NCI-H1048 (cell line): Measurements from ENCODE around the gene CHIC2.
"Not testable (repeated sequence)": the region's sequence is repeated elsewhere in the genome, so short reads cannot be mapped to it uniquely, and the experiment has no call there.

ENCODE experiments used
- DNase-seq: peaks from one replicate; lab custom pipeline; 2025; lab: John Stamatoyannopoulos, UW

Gene CHIC2

GRCh38 chr4:54061067-54061466 lies 3.3 kb downstream of the CHIC2 start:
- no peak for DNase-seq

- DNase-seq: no peak
Observed at GRCh38 chr4:54060116-54060515, 4.3 kb downstream of the CHIC2 start.

- DNase-seq: no peak
Observed at GRCh38 chr4:54058171-54058570, 6.2 kb downstream of the CHIC2 start.

- DNase-seq: no peak
Observed at GRCh38 chr4:54056360-54056759, 8.0 kb downstream of the CHIC2 start.

- no peak for DNase-seq
Observed at GRCh38 chr4:54055494-54055893, 8.9 kb downstream of the CHIC2 start.

GRCh38 chr4:54054501-54054900 lies 9.9 kb downstream of the CHIC2 start:
- DNase-seq: no peak

- DNase-seq: not testable (repeated sequence)
Observed at GRCh38 chr4:54053322-54053721, 11.1 kb downstream of the CHIC2 start.

- DNase-seq: no peak
Observed at GRCh38 chr4:54050214-54050904, 14.0 kb downstream of the CHIC2 start.

GRCh38 chr4:54043630-54044029 lies 20.8 kb downstream of the CHIC2 start:
- not testable (repeated sequence) for DNase-seq

- no peak for DNase-seq
Observed at GRCh38 chr4:54041933-54042332, 22.5 kb downstream of the CHIC2 start.

- no peak for DNase-seq
Observed at GRCh38 chr4:54041100-54041499, 23.3 kb downstream of the CHIC2 start.

GRCh38 chr4:54038056-54038455 lies 26.3 kb downstream of the CHIC2 start:
- DNase-seq: no peak

GRCh38 chr4:54036184-54036583 lies 28.2 kb downstream of the CHIC2 start:
- DNase-seq: no peak

- DNase-seq: no peak
Observed at GRCh38 chr4:54032558-54033135, 31.8 kb downstream of the CHIC2 start.

- no peak for DNase-seq
Observed at GRCh38 chr4:54027311-54027710, 37.1 kb downstream of the CHIC2 start.

GRCh38 chr4:54025582-54025981 lies 38.8 kb downstream of the CHIC2 start:
- no peak for DNase-seq

- not testable (repeated sequence) for DNase-seq
Observed at GRCh38 chr4:54023019-54023418, 41.4 kb downstream of the CHIC2 start.

- no peak for DNase-seq
Observed at GRCh38 chr4:54017974-54018373, 46.4 kb downstream of the CHIC2 start.

- DNase-seq: no peak
Observed at GRCh38 chr4:54017308-54017707, 47.1 kb downstream of the CHIC2 start.

- DNase-seq: no peak
Observed at GRCh38 chr4:54016504-54016903, 47.9 kb downstream of the CHIC2 start.

- no peak for DNase-seq
Observed at GRCh38 chr4:54015423-54016030, 48.9 kb downstream of the CHIC2 start.

- DNase-seq: no peak
Observed at GRCh38 chr4:54014666-54015160, 49.7 kb downstream of the CHIC2 start.

GRCh38 chr4:54011201-54011600 lies 53.2 kb downstream of the CHIC2 start:
- DNase-seq: no peak
